GM18873 (cell line): ENCODE measurements around the gene STAT3.
"Not testable (repeated sequence)": the region's sequence is repeated elsewhere in the genome, so short reads cannot be mapped to it uniquely, and the experiment has no call there.

Source experiments
- ATAC-seq: cut with Tn5 transposase; IDR thresholded peaks from one replicate; pipeline ENCODE4 v1.9.1; 2021; ENCODE audit warnings: mild to moderate bottlenecking, moderate library complexity, moderate number of reproducible peaks; ENCODE audit not compliant: unreplicated experiment, low FRiP score

The STAT3 gene

DNA sequence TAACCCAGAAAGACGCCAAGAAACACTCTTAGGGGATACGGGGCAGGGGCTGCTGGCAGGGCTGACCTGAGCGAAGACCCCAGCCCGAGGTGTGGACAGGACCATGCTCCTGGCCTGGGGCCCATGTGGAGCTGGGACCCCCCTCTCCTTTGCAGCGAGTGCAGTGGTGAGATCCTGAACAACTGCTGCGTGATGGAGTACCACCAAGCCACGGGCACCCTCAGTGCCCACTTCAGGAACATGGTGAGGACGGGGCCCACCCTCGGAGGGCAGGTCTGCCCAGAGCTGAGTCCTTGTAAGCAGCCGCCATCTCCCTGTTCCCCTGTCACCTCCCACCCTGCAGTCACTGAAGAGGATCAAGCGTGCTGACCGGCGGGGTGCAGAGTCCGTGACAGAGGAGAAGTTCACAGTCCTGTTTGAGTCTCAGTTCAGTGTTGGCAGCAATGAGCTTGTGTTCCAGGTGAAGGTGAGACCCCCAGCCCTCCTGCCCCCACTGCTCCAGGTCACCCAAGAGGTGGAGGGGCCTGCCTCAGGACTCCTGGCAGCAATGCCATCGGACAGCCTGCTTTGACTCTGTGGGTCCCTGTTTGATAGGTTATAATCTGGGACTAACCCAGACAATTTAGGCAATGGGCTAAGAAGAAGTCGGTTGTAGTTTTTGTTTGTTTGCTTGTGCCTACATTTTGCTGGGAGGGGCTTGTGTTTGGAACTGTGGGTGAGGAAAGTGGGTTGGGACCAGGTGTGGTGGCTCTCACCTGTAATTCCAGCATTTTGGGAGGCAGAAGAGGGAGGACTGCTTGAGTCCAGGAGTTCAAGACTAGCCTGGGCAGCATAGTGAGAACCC is 83.8 kb downstream of the STAT3 start:
- ATAC-seq: no peak

DNA sequence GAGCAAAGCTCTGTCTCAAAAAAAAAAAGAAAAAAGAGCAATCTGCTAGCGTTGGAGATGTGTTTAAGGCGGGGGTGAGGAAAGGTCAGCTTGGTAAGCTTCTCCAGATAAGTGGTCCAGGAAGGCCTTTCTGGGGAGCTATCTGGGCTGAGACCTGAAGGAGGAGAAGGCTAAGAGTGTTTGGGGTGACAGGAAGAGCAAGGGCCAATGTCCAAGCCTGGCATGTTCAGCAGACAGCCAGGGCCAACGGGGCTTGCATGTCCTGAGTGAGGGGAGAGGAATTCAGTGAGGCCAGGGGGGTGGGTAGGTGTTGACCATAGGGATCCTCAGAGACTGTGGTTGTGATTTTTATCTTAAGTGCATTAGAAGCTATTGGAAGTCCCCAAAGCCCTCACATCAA is 84.5 kb downstream of the STAT3 start:
- no peak for ATAC-seq

DNA sequence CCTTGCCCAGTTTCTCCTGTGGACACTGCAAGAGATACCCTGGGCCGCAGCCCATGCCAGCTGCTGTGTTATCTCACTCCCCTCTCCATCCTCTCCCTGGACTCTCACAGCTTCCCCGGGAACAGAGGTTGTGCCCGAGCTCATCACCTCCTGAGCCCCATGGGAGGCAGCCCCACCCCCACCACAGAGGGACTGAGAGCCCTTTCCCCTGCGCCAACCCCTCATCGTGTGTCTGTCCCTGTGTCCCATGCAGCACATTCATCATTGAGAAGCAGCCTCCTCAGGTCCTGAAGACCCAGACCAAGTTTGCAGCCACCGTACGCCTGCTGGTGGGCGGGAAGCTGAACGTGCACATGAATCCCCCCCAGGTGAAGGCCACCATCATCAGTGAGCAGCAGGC is 87.2 kb downstream of the STAT3 start:
- no peak for ATAC-seq

DNA sequence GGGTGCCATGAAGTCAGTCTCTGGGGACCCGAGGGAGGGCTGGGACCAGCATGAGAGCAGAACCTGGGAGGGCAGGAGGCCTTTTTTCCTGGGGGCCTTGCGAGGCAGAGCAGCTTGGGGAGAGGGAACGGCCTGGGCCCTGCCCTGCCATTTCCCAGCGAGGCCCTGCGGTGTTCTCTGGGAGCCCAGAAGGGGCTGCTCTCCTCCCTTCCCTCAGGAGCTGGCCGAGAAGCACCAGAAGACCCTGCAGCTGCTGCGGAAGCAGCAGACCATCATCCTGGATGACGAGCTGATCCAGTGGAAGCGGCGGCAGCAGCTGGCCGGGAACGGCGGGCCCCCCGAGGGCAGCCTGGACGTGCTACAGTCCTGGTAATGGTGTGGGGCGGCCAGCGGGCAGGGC is 88.3 kb downstream of the STAT3 start:
- not testable (repeated sequence) for ATAC-seq

DNA sequence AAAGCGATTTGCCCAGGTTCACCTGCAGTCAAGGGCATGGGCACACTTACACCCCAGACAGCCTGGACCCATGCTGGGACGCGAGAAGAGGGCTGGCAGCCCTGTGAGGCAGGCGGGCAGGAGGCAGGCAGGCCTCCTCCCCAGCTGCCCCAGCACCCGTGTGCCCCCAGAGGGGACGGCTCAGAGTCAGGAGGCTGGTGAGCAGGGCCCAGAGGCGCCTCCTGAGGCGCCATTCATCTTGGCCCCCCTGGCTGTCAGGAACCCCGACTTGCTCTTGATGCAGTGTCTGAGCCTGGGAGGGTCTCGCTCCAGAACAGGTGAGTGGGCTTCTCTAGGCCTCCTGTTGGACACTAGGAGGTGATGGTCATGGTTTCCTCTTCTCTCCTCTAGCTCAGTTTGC is 88.9 kb downstream of the STAT3 start:
- not testable (repeated sequence) for ATAC-seq

DNA sequence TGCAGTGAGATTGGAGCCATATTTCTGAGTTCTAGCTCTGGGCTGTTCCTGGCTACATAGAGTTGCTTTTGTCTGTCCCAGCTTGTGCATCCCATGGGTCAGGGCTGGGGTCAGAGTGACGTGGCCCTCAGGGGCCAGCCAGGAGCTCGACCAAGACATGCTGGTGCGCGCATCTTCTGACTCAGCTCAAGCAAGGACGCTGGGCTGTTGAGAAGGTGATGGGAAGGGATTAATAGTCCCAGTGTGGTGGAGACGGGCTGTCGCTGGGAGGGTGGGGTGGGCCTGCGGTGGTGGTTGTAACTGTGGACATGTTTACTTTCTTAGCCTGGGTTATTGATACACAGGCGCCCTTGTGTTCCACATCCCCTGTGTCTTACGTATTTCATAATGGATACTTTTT is 90.5 kb downstream of the STAT3 start:
- ATAC-seq: not testable (repeated sequence)

DNA sequence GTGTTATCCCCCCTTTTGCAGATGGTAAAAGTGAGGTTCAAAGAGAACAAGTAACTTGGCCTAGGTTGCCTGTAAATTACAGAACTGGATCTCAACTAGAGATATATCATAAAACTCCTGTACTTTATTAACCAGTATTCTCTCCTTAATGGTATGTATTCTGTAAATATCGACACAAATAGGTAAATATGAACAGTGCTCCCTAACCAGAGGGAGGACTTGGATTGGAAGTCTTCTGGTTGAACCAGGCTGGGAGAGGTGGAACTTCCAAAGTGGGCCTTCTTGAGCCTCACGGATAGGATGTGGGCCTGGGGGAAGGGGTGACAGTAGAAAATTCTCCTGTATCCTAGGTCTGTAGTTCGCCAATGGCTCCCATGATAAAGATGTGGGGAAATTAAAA is 92.2 kb downstream of the STAT3 start:
- no peak for ATAC-seq

DNA sequence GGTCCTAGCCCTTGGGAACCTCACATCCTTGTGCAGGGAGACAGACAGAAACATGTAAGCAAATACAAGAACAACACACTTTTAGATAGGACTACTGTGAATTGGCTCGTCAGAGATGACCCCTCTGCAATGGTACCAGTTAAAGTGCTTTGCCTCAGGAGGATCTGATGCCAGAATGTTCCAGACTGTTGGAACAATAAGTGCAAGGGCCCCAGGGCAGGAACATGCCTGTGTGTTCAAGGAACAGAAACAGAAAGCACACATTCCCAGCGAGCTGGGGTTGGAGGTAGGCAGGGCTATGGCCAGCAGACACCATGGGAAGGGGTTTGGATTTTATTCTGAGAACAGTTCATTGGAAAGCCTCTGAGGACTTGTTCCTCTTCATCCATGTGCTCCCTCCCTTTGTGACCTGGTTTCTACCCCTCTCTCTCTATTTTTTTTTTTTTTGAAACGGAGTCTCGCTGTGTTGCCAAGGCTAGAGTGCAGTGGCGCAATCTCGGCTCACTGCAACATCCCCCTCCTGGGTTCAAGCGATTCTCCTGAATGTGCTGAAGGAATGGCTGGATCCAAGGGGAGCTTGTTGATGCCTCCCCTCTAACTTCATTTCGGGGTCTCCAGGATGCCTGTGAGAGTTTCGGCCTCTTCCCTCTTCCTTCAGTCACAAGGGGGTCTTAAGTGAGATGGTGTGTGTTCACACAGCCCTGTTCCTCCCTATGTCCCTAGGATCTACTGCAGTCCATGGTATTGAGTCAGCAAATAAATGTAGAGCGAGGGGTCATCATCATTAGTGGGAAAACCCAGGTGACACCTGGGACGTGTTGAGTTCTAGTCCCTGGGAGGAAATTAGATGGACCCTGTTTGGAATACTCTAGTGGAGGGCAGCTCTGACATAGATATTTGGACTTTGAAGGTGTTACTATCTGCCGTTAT is 93.5 kb downstream of the STAT3 start:
- no peak for ATAC-seq

DNA sequence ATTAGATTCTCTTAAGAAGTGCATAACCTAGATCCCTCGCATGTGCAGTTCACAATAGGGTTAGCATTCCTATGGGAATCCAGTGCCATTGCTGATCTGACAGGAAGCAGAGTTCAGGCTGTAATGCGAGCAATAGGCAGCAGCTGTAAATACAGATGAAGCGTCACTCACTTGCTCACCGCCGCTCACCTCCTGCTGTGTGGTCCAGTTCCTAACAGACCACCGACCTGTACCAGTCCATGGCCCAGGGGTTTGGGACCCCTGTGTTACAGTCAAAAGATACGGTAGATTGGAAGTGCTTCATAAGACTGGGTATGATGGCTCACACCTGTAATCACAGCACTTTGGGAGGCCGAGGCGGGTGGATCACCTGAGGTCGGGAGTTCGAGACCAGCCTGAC is 97.1 kb downstream of the STAT3 start:
- ATAC-seq: no peak

DNA sequence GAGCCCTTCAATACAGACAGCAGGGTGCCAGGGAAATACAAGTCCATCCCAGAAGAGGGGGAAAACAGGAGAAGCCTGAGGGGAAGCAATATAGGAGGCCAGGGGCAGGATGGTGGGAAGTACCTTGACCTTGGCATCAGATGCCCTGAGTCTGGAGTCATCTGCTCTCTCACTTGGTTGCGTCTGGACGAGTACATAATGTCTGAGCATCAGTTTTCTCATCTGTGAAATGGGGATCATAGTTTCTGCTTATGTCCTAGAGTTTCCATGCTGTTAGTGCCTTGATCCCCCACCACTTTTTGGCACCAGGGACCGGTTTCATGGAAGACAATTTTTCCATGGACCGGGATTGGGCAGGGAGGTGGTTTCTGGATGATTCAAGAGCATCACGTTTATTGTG is 97.7 kb downstream of the STAT3 start:
- no peak for ATAC-seq

DNA sequence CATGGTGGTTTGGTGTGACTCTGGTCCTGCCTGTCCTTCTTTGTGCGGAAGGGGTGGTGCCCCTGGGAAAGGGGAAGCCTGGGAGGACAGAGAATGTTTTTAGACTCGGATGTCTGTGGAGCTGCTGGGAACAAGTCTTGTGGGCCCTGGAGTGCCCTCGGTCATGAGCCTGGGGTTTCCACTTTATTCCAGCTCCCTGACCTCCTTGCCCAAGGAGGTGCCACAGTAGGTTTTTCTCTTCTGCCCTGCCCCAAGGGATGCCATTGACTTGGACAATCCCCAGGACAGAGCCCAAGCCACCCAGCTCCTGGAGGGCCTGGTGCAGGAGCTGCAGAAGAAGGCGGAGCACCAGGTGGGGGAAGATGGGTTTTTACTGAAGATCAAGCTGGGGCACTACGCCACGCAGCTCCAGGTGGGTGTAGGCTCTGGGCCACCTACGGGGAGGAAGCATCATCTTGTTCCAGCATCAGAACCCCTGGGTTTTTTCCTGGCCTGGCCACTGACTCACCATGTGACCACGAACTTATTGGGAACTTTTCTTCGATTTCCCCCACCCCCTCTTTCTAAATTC is 98.5 kb downstream of the STAT3 start:
- ATAC-seq: no peak

DNA sequence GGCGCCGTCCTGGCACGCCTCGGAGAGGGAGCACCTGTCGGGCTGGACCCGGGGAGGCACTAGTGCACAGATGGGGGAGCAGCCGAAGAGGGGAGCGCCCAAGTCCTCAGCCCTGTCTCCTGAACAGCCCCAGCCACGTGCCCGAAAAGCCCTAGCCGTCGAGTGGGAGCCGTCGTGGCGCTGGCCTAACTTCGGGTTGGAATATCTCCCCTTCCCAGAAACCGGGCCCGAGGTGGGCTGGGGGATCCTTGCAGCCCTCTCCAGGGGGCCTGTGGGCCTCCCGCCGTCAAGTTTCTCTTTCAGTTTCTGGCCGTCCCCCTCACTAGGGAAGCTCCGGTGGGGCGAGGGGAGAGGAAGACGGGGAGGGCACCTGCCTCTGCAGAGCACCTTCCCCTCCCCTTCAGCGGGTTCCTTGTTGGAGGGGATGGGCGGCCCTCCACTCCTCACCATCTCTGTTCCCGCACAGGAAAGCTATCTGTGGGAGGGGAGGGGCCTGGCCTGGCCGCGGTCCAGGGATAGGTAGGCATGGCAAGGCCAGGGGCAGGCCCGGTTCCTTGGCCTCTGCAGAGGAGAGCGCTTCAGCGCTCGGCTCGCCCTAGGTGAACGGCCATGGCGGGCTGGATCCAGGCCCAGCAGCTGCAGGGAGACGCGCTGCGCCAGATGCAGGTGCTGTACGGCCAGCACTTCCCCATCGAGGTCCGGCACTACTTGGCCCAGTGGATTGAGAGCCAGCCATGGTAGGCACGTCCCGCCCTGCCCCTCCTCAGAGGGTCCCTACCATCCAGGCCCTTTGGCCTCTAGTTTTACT is 99.2 kb downstream of the STAT3 start:
- no peak for ATAC-seq

DNA sequence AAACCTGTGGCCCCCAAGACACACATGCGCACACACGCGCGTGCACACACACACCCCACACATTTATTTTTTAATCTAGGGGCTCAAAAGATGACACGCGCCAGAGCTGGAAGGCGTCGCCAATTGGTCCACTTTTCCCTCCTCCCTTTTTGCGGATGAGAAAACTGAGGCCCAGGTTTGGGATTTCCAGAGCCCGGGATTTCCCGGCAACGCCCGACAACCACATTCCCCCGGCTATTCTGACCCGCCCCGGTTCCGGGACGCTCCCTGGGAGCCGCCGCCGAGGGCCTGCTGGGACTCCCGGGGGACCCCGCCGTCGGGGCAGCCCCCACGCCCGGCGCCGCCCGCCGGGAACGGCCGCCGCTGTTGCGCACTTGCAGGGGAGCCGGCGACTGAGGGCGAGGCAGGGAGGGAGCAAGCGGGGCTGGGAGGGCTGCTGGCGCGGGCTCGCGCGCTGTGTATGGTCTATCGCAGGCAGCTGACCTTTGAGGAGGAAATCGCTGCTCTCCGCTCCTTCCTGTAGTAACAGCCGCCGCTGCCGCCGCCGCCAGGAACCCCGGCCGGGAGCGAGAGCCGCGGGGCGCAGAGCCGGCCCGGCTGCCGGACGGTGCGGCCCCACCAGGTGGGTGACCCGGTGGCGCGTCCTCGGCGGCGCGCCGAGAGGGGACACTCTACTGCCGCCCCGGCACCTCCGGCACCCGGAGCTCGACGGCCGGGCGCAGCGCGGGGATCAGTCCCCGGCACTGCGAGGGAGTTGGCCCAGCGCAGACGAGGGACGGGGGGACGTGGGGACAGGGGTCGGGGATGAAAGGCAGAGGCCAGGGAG is 100.1 kb downstream of the STAT3 start, which contains the start of gene STAT5A:
STAT5A (plus strand) TSS at position 522 of the 826 bp plus-strand sequence. CDS start 914 bp downstream, outside the sequence.
- no peak for ATAC-seq

DNA sequence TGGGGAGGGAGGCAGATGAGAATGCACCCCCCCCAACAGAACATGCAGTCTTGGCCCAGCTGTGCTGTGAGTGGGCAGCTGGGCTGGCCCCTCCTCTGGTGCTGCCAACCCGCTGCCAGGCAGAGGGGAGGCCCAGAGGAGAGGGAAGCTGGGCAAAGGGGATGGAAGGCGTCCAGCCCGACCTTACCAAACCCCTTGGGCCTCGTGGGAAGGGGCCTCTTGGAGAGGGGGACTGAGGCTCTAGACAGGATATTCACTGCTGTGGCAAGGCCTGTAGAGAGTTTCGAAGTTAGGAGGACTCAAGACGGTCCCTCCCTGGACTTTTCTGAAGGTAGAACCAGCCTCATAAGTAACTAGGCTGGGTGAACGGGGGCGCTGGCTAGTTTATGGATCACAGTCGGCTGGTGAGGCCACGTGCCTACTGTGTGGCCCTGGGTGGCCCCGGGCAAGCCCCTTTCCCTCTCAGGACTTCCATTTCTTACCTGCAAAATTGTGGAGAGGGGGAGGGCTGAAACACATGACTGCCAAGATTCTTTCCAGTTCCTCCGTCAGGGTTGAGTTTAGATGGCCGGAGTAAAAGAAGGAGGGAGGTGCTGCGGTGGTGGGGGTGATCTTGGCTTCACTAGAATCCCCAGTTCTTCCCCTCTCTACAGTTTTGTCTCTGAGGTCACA is 100.8 kb downstream of the STAT3 start:
- no peak for ATAC-seq

DNA sequence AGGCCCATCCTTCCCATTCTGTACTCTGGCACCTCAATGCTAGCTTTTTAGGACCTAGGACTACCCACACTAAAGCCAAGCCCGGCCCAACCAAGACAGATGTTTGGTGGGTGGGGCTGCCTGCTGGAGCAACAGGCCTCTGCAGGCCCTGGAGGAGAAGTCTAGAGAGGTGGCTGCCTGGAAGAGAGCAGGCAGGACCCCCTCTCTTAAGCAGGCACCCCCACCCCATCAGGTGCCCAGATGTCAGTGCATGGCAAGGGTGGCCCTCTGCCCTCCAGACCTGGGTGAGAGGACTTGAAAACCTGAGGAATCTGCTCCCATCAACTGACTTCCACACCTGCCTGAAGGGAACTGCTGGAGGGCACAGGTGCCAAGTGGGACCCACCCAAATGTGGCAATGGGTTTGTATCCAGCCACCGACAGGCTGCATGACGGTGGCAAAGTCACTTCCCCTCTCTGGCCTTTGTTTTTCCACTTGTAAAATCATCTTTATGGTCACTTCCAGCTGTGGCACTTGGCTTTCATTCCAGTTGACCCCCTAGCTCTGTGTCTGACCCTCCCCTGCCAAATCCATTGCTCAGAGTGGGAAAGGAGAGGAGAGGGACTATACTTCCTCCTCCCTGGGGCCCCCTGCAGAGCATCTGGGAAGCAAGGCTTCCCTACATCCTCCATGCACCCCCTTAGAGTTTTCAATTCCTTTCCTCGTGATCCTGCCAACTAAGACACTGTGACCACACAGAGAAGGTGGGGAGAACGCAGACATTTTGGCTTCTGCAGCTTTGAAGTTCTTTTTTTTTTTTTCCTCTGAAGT is 101.6 kb downstream of the STAT3 start:
- ATAC-seq: no peak

DNA sequence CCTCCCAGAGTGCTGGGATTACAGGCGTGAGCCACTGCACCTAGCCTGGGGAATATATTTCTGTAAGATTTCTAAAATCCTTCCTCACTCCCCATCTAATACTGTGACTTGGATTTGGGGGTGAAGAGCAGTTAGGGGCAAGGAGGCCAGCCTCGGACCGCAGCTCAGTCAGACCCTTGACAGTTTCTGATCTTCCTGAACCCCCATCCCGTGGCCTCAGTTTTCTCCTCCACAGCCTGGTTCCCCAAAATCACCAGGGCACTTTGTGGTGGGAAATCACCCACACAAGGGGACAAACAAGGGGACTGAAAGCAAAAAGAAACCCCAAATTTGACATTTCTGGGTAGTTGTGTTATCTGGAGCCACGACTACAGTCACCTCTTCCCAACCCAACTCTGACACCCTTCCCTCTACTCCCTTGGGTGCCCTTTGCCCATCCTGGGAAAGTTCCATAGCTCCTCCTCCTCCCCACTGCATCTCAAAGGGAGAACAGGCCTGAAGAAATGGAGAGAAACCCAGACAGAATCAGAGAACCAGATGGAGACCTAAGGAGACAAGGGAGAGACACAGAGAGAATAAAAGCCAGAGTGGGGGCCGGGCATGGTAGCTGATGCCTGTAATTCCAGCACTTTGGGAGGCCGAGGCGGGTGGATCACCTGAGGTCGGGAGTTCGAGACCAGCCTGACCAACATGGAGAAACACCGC is 102.7 kb downstream of the STAT3 start:
- no peak for ATAC-seq

DNA sequence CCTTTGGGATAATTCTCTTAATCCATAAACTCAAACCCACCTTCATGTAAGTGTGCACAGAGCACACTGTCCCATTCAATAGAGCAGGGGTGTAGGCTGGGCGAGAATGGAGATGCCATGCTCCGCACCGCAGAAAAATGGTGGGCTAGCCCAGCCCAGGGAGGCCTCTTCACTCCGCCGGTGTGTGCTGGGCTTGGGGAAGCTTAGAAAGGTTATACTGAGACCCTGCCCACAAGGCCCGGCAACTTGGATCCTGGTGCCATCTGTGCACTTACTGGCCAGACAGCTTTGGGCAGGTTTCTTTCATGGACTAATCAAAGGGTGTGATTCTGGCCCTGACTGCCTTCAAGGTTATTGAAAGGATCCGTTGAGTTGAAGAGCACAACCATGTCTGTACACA is 103.7 kb downstream of the STAT3 start:
- ATAC-seq: no peak

DNA sequence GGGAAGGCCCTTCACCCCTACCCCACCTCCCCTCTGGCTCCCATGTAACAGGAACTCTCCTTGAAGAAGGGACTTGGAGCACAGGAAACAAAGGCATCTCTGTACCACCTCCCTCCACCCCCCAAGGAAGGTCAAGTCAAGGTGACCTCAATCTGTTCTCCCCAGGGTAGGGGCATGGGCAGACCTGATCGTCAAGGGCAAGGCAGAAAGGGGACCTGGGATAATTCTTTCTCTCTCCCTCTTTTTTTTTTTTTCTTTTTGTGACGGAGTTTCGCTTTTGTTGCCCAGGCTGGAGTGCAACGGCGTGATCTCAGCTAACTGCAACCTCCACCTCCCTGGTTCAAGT is 104.2 kb downstream of the STAT3 start:
- no peak for ATAC-seq
